Prostate gland (tissue), 2 donors: ENCODE data around the gene EEFSEC.

Experiments used
- POLR2A ChIP-seq: fragments of 450-650 bp; IDR thresholded peaks from one replicate; pipeline ENCODE4 v1.6.1; 2016; ENCODE audit warnings: antibody characterized with exemption, mild to moderate bottlenecking
- POLR2AphosphoS5 ChIP-seq: sonication (generic); formaldehyde crosslinking; IDR thresholded peaks from one replicate; pipeline ENCODE4 v1.6.1; 2017; ENCODE audit warnings: antibody characterized with exemption
- TF ChIP-seq, protein P1 (sequence below), 4 experiments: fragments of 200-600 bp in 2 of 4; fragments of 450-650 bp in 2 of 4; sonication (generic) in 2 of 4; IDR thresholded peaks; 1 replicate in 3 of 4; 2 replicates in 1 of 4; pipeline ENCODE4 v1.5.1; 2016 to 2019; ENCODE audit warnings: antibody characterized with exemption in 4 of 4, mild to moderate bottlenecking in 2 of 4, moderate library complexity in 2 of 4

- TF ChIP-seq, protein P1, sequence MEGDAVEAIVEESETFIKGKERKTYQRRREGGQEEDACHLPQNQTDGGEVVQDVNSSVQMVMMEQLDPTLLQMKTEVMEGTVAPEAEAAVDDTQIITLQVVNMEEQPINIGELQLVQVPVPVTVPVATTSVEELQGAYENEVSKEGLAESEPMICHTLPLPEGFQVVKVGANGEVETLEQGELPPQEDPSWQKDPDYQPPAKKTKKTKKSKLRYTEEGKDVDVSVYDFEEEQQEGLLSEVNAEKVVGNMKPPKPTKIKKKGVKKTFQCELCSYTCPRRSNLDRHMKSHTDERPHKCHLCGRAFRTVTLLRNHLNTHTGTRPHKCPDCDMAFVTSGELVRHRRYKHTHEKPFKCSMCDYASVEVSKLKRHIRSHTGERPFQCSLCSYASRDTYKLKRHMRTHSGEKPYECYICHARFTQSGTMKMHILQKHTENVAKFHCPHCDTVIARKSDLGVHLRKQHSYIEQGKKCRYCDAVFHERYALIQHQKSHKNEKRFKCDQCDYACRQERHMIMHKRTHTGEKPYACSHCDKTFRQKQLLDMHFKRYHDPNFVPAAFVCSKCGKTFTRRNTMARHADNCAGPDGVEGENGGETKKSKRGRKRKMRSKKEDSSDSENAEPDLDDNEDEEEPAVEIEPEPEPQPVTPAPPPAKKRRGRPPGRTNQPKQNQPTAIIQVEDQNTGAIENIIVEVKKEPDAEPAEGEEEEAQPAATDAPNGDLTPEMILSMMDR (IDR thresholded peaks at IDR 0.05): no peak
- no peak for TF ChIP-seq POLR2A
- TF ChIP-seq POLR2AphosphoS5: no peak
These were observed 23.1 kb downstream of the EEFSEC start for GRCh38 chr3:128176276-128176833.
